ENCODE data around the gene UBA3. TPM values are rescaled to one million over a fixed set of nuclear protein-coding genes. Genes with fewer than 3 reads are reported as not detected.

Gene UBA3
- total RNA-seq, 4 donors from 2014 or later, result 22.6 to 80.7 (median 50.8) TPM

DNA sequence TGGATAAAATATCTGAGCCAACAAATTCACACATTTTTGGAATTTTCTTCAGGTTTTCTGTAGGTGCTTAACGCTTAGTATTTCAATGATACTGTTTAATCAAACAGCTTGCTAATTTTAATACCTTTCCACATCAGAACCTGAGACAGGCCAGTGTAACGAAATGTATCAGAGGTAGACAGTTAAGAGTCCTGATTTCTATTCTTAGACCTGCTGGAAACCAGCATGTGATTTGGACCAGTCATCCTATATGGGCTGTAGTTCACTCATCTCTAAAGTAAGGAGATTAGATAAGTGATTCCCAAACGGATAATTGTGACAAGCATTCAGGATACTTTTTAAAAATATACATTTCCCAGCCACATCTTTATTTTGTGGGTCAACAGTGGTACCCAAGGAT lies 23.0 kb upstream of the UBA3 start:
- Histone ChIP-seq H3K4me3 (no peak overlapping the region), H3K9me3 (no peaks in the 10 kb centered on the region), H3K27ac (no peak overlapping the region), H3K4me1 (peaks cover 0 to 29% (median 10%) of the 10 kb centered on the region in 4 donors), H3K36me3 (peaks cover 0 to 43% (median 10%) of the 10 kb centered on the region in 3 donors), H3K27me3 (no peaks in the 10 kb centered on the region)
- TF ChIP-seq POLR2A (IDR thresholded peaks at IDR 0.05) (no peak), EP300 (IDR thresholded peaks at IDR 0.05) (no peak), CTCF (IDR thresholded peaks at IDR 0.05) (no peak)
- 88 to 93% methylated on average over 3 of the region's 3 CpGs for whole genome bisulfite sequencing, 2 donors
- DNase-seq (ENCODE audit: low spot score in 2 of 2), result no peak

GRCh38 chr3:69102384-69102783 lies 22.2 kb upstream of the UBA3 start:
- Histone ChIP-seq H3K27ac (no peak overlapping the region), H3K27me3 (no peaks in the 10 kb centered on the region), H3K36me3 (peaks cover 0 to 43% (median 10%) of the 10 kb centered on the region in 3 donors), H3K9me3 (no peaks in the 10 kb centered on the region), H3K4me3 (no peak overlapping the region), H3K4me1 (peaks cover 3 to 31% (median 14%) of the 10 kb centered on the region in 4 donors)
- no peak for DNase-seq (ENCODE audit: low spot score in 2 of 2)
- WGBS, 2 donors, result 80 to 96% methylated on average over 4 of the region's 4 CpGs
- TF ChIP-seq CTCF (IDR thresholded peaks at IDR 0.05), result no peak
- no peak for TF ChIP-seq EP300 (IDR thresholded peaks at IDR 0.05)
- no peak for TF ChIP-seq POLR2A (IDR thresholded peaks at IDR 0.05)

GRCh38 chr3:69099576-69099975 lies 19.4 kb upstream of the UBA3 start:
- H3K36me3 ChIP-seq, result peaks cover 0 to 39% (median 10%) of the 10 kb centered on the region in 3 donors
- peaks cover 0 to 45% (median 30%) of the 10 kb centered on the region in 4 donors for H3K4me1 ChIP-seq
- no peak overlapping the region for H3K4me3 ChIP-seq
- H3K27me3 ChIP-seq, result no peaks in the 10 kb centered on the region
- H3K27ac ChIP-seq, result no peak overlapping the region
- H3K9me3 ChIP-seq, result no peaks in the 10 kb centered on the region
- TF ChIP-seq POLR2A (IDR thresholded peaks at IDR 0.05) (no peak), CTCF (IDR thresholded peaks at IDR 0.05) (no peak), EP300 (IDR thresholded peaks at IDR 0.05) (no peak)
- no peak for DNase-seq (ENCODE audit: low spot score in 2 of 2)
- 51 to 60% methylated on average over 4 of the region's 4 CpGs for WGBS, 2 donors

- no peak for DNase-seq (ENCODE audit: low spot score in 2 of 2)
- no peak for TF ChIP-seq EP300 (IDR thresholded peaks at IDR 0.05)
- H3K27ac ChIP-seq, result peak overlapping the region in 2 of 4 donors; percentile 10 to 66
- peaks cover 0 to 19% (median 2%) of the 10 kb centered on the region in 3 donors for H3K36me3 ChIP-seq
- H3K9me3 ChIP-seq, result no peaks in the 10 kb centered on the region
- no peak overlapping the region for H3K4me3 ChIP-seq
- no peaks in the 10 kb centered on the region for H3K27me3 ChIP-seq
- peaks cover 0 to 65% (median 50%) of the 10 kb centered on the region in 4 donors for H3K4me1 ChIP-seq
- WGBS, 2 donors, result 86 to 93% methylated on average over 9 of the region's 9 CpGs
Observed at GRCh38 chr3:69097407-69098086, 17.4 kb upstream of the UBA3 start.

- Histone ChIP-seq H3K27me3 (no peaks in the 10 kb centered on the region), H3K36me3 (peaks cover 0 to 6% (median 0%) of the 10 kb centered on the region in 3 donors), H3K4me1 (peaks cover 0 to 78% (median 62%) of the 10 kb centered on the region in 4 donors), H3K27ac (peak overlapping the region in 3 of 4 donors; percentile 60 to 97 (median 76)), H3K4me3 (no peak overlapping the region), H3K9me3 (no peaks in the 10 kb centered on the region)
- no peak for DNase-seq (ENCODE audit: low spot score in 2 of 2)
- 67 to 79% methylated on average over 5 of the region's 5 CpGs for WGBS, 2 donors
- TF ChIP-seq EP300 (IDR thresholded peaks at IDR 0.05), result no peak
- TF ChIP-seq POLR2A (IDR thresholded peaks at IDR 0.05), result no peak
- no peak for TF ChIP-seq CTCF (IDR thresholded peaks at IDR 0.05)
Observed at GRCh38 chr3:69096299-69096698, 16.1 kb upstream of the UBA3 start.
